GM21360 (cell line): ENCODE measurements around the gene ZNF600.
"Not testable (repeated sequence)": the region's sequence is repeated elsewhere in the genome, so short reads cannot be mapped to it uniquely, and the experiment has no call there.

Experiments
- ATAC-seq: cut with Tn5 transposase; IDR thresholded peaks from one replicate; pipeline ENCODE4 v1.9.1; 2021; ENCODE audit warnings: mild to moderate bottlenecking, moderate library complexity; ENCODE audit not compliant: unreplicated experiment

Gene ZNF600

DNA sequence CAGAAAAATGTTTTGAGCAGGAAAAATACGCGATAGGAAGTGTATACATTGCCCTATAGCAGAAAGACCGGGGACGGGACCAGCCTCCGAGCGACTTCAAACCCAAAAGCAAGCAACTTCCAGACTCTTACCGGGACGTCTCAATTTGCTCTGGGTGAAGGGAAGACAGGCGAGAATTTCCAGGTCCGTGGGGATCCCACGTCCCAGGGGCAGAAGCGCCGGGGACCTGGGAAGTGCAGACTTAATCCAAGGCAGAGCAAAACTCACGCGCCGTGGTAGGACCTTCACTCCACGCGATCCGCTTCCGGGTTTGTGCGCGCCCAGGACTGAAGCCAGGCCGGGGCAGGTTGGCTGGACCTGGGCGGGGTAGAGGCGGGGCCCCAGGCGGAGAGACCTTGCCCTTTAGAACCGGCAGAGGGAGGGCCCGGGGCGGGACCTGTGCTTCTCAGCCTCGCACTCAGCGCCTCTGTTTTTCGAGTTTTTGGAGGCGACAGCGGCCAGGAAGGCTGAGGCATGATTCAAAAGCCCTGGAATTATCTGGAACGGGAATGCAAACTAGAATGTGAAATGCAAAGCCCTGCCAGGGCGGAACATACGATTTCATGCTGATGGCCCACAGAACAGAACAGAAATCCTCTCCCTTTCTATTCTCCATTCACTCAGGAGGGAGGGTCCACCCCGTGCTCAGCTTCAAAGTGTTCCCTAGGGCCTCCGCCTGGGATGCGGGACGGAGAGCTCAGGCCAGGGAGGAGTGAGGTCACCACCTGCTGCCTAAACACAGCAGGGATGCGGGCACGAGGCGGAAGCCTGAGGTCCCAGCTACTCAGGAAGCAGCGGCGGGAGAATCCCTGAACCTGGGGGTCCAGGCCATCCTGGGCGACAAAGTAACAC, at the start of gene ZNF600:
Gene ZNF600 (minus strand): TSS at position 328 of the 891 bp plus-strand sequence. CDS start 7,903 bp downstream, outside the sequence.
- ATAC-seq: peak; percentile 93

DNA sequence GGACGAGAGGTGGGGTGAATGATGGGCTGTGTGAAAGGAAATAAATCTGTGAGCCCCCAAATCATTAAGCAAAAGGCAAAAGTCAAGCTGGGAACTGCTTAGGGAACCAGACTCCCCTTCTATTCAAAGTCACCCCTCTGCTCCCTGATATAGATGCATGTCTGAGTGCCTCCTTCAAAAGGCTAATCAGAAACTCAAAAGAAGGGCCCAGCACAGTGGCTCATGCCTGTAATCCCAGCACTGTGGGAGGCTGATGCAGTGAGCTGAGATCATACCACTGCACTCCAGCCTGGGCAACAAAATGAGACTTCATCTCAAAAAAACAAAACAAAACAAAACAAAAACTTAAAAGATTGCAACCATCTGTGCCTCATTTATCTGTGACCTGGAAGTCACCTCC, 47.7 kb upstream of the ZNF600 start:
- ATAC-seq: not testable (repeated sequence)

DNA sequence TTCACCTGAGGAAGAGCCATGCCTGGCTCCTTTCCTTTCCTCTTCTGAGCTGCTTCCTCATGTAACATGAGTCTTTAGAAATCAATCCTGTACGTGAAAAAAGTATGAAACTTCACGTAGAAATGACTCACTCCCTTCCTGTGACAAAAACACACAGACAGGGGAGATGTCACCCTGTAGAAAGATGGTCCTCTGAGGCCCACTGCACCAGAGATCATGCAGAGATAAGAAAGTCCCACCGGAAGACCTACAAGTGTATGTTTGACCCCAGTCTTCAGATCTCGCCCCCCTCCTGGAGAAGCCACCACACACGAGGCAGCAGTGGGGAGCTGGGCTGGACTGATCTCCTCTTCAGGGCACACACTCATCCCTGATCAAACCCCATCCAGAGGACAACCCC, 47.0 kb upstream of the ZNF600 start:
- ATAC-seq: not testable (repeated sequence)

DNA sequence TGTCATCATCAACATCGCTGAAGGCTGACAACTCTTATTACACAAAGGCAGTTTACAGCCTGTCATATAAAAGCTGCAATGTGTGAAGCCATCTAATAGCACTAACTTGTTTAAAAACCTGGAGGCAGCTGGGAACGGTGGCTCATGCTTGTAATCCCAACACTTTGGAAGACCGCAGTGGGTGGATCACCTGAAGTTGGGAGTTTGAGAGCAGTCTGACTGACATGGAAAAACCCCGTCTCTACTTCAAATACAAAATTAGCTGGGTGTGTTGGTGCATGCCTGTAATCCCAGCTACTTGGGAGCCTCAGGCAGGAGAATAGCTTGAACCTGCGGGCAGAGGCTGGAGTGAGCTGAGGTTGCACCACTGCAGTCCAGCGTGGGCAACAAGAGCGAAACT, 43.3 kb upstream of the ZNF600 start:
- ATAC-seq: not testable (repeated sequence)

DNA sequence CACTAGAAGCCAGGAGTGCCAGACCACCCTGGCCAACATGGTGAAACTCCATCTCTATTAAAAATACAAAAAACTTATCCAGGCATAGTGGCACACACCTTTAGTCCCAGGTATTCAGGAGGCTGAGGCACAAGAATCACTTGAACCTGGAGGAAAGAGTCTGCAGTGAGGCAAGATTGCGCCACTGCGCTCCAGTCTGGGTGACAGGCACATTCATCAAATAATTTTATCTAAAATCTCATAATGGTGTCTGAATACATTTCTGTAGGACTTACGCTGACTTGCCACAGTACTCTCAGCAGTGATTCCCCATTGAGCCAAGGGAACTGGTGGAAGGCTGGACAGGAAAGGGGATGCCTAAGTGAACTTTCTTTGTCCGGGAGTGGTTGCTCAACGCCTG, 39.2 kb upstream of the ZNF600 start:
- no peak for ATAC-seq

DNA sequence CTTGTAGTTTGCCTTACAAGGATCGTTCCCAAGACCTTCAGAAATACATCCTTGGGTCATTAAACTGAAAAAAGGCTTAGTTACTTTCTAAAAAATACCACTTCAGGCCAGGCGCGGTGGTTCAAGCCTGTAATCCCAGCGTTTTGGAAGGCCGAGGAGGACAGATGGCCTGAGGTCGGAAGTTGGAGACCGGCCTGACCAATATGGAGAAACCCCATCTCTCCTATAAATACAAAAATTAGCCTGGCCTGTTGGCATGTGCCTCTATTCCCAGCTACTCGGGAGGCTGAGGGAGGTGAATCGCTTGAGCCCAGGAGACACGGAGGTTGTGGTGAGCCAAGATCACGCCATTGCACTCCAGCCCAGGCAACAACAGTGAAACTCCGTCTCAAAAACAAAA, 37.1 kb upstream of the ZNF600 start:
- no peak for ATAC-seq

DNA sequence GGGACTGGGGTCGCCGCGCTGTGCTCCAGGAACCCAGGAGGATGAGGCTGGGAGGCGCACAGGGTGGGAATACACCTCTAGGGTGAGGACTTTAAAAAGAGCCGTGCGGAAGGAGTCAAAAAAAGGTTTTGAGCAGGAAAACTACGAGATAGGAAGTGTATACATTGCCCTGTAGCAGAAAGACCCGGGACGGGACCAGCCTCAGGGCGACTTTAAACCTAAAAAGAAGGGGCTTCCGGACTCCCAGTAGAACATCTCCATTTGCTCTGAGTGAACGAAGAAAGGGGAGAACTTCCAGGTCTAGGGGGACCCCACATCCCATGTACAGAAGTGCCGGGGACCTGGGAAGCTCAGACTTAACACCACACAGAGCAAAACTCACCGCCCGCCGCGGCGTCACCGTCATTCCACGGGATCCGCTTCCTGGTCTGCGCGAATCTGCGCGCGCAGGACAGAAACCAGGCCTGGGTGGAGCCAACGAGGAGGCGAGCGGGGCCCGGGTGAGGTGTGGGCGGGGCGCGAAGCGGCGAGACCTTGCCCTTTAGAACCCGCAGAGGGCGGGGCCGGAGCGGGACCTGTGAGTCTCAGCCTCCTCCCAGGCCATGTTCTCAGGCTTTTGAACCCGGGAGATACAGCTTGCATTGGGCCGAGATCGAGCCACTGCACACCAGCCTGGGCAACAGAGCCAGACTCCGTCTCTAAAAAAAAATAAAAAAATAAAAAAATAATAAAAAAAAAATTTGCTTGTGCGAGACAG, 34.8 kb upstream of the ZNF600 start, which contains the start of gene ZNF28:
Gene ZNF28 (minus strand): TSS at position 430 of the 757 bp plus-strand sequence. CDS start 3,675 bp downstream, outside the sequence.
- peak; percentile 86 for ATAC-seq

DNA sequence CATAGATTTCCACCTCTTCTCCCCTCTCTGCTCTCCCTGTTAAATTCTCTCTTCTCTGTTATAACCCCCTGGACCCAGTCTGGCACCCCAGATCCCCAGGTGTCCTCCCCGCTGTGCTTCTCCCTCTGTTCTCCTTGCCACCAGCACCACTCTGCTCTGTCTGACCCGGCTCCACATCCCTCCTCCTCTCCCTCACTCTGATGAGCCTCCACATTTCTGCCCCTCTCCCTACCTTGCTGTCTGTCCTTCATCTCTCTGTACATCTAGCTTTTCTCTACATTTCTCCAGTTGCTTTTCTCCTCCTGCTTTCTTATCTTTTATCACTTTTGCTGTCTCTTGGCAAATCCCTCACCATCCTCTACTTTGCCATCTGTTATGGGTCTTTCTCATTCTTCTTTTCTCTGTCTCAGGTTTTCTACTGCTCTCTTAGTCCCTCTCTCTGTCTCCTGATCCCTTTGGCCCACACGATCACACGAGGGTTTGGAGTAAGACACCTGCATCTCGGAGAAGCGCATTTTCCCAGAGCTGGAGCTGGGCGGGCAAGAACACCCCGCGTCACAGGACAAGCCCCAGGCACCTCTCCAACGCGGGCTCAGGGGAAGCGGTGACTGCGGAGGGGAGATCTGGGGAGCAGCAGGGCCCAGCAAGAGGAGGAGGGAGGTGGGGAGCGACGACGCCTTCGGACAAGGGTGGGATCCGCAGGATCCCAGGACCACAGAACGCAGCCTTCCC, 34.0 kb upstream of the ZNF600 start:
- ATAC-seq: peak; percentile 32

DNA sequence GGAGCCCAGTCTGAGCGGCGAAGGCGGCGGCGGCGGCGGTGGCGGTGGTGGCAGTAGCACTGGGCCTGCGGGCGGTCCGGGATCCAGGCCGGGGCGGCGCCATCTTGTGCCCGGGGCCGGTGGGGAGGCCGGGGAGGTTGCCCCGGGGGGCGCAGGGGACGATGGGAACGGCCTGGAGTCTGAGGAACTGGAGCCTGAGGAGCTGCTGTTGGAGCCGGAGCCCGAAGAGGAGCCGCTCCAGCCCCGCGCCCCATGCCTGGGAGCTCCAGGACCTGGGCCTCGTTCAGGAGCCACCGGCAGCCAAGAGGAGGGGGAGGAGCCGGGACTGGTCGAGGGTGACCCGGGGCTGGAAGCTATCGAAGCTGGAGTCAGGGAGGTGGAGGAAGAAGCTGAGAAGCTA, 23.2 kb upstream of the ZNF600 start:
- no peak for ATAC-seq

DNA sequence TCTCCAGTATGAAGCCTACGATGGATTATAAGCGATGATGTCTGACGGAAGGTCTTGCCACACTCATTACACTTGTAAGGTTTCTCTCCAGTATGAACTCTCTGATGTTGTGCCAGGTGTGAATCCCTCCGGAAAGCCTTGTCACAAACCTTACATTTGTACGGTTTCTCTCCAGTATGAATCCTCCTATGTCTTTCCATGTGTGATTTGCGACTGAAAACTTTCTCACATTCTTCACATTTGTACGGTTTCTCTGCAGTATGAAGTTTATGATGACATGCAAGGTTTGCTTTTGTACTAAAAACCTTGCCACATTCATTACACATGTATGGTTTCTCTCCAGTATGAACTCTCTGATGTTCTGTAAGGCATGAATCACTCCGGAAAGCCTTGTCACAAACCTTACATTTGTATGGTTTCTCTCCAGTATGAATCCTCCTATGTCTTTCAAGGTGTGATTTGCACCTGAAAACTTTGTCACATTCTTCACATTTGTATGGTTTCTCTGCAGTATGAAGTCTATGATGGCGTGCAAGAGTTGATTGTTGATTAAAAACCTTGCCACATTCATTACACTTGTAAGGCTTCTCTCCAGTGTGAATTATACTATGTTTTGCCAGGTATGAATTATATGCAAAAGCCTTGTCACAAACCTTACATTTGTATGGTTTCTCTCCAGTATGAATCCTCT, 13.5 kb upstream of the ZNF600 start:
- not testable (repeated sequence) for ATAC-seq

DNA sequence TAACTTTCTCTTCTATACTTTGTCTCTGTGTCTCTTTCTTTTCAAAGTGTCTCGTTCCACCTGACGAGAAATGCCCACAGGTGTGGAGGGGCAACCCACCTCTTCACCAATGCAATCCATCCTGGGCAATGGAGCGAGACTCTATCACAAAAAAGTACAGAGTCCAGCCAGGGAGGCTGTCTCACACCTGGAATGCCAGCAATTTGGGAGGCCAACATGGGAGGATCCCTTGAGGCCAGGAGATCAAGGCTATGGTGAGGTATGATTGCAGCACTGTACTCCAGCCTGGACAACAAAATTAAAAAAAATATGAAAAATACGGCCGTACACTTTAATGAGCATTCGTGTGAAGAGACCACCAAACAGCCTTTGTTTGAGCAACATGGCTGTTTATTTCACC, 2.8 kb upstream of the ZNF600 start:
- ATAC-seq: no peak

DNA sequence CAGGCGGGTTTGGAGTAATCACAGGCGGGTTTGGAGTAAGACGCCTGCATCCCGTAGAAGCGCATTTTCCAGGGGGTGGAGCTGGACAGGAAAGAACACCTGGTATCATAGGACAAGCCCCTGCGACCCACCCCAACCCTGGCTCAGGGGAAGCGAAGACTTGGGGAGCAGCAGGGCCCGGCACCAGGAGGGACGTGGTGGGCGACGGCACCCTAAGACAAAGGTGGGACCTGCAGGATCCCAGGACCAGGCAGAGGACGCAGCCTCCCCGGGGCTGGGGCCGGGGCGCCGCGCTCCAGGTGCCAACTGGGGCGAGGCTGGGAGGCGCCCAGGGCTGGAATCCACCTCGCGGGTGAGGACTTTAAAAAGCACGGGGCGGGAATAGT, 520 bp downstream of the ZNF600 start:
- ATAC-seq: peak; percentile 20

DNA sequence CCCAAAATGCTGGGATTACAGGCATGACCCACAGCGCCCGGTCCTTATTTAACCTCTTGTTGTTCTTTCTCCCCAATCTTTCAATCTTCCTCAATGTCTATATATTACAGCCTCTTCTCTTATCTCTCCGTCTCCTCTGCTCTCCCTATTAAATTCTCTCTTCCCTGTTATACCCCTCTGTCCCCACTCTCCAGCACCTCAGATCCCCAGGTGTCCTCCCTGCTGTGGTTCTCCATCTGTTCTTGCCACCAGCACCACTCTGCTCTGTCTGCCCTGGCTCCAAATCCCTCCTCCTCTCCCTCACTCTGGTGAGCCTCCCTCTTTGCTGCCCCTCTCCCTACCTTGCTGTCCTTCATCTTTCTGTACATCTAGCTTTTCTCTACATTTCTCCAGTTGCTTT, 1.1 kb downstream of the ZNF600 start:
- ATAC-seq: no peak

DNA sequence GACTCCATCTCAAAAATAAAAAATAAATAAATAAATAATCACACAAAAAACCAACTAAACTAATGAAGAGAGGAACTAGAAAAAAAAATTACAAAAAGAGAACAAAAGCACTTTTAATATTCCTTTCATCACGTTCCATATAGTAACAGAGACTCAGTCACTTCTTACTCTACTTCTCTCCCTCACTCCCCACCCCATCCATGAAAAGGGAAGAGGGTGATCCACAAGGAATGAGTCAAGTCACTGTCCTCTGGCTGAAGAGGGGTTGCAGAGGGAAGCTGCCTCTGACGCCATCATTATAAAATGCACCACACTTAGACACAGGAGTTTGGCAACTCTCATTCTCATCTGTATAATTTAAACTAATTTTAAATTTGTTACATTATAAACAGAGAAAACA, 3.7 kb downstream of the ZNF600 start:
- ATAC-seq: not testable (repeated sequence)

DNA sequence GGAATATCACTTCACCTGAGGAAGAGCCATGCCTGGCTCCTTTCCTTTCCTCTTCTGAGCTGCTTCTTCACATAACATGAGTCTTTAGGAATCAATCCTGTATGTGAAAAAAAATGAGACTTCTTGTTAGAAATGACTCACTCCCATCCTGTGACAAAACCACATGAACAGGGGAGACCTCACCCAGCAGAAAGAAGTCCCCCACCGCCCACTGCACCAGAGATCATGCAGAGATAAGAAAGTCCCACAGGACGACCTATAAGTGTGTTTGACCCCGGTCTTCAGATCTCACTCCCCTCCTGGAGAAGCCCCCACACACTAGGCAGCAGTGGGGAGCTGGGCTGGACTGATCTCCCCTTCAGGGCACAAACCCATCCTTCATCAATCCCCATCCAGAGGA, 7.8 kb downstream of the ZNF600 start:
- ATAC-seq: no peak

DNA sequence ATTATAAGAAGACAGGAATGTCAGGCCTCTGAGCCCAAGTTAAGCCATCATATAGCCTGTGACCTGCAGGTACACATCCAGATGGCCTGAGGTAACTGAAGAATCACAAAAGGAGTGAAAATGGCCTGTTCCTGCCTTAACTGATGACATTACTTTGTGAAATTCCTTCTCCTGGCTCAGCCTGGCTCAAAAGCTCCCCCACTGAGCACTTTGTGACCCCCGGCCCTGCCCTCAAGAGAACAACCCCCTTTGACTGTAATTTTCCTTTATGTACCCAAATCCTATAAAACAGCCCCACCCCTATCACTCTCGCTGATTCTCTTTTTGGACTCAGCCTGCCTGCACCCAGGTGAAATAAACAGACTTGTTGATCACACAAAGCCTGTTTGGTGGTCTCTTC, 30.1 kb downstream of the ZNF600 start:
- ATAC-seq: not testable (repeated sequence)

DNA sequence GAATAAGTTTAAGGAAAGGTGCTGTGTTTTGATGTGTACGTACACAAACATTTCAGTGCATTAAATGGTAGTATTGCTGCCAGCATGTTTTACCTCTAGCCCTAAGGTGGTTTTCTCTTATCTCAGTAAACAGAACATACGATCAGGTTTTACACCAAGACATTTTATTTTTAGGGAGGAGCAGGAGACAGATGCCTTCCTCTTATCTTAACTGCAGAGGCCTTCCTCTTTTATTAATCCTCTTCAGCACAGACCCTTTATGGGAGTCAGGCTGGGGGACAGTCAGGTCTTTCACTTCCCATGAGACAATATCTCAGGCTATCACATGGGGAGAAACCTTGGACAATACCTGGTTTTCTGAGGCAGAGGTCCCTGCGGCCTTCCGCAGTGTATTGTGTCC, 36.8 kb downstream of the ZNF600 start:
- ATAC-seq: no peak

DNA sequence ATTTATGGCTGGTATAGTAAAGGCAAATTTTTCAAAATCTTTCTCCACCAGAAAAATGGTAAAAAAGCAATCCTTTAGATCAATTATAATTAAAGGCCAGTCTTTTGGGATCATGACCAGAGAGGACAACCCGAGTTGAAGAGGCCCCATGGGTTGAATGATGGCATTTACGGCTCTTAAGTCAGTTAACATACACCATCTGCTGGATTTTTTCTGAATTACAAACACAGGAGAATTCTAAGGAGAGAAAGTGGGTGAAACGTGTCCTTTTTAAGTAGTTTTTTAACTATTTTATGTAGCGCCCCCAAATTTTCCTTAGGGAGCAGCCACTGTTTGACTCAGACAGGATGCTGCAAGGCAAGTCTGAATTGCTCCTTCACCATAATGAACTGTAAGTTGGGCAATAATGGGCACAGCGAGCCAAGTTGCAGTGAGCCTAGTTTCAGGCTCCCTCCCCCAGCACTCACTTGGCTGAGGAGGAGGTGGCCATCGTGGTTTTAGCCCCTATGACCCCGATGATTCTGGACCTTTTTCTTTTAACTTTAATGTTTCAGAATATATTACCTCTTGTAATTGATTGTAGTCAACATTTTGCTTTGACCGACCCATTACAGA, 38.1 kb downstream of the ZNF600 start:
- ATAC-seq: no peak

DNA sequence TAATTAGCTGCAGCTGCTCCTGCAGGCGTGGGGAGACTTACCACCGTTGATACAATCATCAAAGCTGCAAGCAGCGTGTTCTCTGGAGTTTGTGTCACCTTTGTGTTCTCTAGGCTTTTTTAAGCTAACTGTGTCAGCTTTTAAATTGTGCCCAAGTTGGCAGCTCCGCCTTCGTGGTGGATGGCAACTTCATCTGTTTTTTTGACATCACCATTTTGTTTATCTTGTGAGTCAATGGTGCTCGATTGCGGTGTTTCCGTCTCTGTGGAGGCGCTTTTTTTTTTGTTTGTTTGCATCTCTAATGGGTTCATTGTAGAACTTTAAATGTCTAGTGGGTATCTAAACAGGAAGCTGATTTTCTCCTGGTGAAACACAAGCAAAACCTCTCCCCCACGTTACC, 40.7 kb downstream of the ZNF600 start:
- not testable (repeated sequence) for ATAC-seq

DNA sequence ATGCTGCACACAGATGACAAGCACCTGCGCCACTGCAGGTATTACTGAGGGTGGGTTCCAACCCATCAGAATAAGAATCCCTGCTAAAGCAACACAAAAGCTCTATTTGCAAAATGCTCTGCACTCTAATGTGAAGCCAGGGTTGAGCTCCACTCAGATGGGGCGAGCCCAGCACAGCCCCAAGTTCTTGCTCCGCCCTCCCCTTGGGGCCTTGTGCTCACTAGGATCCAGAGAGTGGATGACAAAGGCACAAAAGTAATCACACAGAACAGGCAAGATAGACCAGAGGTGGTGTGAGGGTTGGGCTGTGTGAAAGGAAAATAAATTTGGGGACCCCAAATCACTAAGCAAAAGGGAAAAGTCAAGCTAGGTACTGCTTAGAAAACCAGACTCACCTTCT, 43.5 kb downstream of the ZNF600 start:
- no peak for ATAC-seq
